GM10847 (cell line): Measurements from ENCODE around the gene PPP1R13B.

Source experiments
- POLR2A ChIP-seq: IDR thresholded peaks from 2 replicates; pipeline ENCODE4 v1.6.1; 2011; ENCODE audit not compliant: insufficient read length; ENCODE audit errors: extremely low read depth

PPP1R13B gene

DNA sequence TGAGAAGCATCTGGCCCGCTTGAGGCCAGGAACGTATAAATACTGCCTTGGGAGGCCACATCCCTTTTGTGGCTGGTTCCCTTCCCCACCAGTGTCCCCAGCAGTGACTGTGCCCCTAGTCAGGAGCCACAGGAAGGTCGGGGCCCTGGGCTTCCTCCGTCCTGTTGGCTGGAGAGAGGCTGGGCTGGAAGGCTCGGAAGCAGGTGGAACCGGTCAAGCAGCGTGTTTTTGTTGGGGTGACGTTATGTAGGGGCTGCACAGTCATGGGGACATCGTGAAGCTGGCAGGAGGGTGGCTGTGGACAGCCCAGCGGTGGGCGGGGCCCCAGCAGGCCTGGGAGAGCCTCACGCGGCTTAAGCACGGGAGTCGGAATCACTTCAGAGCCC is 142.3 kb downstream of the PPP1R13B start:
- no peak for TF ChIP-seq POLR2A

DNA sequence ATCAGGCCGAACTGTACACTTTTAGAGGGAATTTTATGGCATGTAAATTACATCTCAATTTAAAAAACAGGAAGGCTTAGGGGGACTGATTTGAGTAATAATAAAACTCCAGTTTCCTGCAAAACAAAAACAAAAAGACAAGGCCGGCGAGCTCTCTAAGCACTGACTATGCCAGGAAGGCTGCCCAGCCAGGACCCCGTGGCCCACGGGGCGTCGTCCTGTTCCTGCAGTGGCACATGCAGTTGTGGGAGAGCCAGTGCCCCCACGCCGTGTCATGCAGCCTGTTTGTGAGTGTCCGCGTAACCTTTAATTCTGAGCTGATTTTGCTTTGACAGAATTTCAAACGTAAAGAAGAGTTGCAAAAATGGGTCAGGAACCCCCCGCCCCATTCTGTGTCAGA is 142.7 kb downstream of the PPP1R13B start:
- no peak for TF ChIP-seq POLR2A

DNA sequence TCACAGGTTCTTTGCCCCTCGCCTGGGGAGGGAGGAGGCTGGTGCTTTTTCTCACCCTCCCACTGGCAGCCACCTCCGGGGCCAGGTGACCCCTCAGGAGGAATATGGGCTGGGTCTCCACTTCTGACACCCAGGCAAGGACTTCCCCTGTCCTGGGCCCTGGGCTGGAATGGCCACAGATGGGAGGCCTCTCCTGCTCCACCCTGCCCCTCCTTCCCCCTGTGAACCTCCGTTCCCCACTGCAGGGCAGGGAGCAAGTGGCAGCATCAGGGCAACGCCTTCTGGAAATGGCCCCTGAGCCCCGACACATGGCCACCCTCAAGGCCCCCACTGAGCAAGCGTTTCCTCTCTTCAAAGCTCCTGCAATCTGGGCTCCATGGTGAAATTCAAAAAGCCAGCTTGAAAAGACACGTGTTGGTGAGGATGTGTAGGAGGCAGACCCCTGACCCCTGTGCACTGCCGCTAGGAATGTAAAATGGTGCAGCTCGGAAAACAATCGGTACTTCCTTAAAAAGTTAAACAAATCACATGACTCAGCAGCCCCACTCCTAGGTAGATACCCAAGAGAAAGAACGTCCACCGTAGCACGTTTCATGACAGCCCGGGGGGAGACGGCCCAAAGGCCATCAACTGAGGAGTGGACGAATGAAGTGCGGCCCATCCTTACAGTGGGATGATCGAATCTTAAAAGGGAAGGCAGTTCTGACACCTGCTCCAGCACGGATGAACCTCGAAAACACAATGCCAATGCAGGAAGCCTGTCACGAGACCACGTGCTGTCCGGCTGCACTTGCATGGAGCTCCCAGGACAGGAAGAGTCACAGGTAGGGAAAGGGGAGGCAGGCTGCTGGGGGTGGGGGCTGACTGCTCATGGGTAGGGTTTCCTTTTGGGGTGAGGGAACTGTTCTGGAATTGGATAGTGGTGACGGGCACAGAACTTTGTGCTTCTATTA is 143.7 kb downstream of the PPP1R13B start:
- no peak for TF ChIP-seq POLR2A

DNA sequence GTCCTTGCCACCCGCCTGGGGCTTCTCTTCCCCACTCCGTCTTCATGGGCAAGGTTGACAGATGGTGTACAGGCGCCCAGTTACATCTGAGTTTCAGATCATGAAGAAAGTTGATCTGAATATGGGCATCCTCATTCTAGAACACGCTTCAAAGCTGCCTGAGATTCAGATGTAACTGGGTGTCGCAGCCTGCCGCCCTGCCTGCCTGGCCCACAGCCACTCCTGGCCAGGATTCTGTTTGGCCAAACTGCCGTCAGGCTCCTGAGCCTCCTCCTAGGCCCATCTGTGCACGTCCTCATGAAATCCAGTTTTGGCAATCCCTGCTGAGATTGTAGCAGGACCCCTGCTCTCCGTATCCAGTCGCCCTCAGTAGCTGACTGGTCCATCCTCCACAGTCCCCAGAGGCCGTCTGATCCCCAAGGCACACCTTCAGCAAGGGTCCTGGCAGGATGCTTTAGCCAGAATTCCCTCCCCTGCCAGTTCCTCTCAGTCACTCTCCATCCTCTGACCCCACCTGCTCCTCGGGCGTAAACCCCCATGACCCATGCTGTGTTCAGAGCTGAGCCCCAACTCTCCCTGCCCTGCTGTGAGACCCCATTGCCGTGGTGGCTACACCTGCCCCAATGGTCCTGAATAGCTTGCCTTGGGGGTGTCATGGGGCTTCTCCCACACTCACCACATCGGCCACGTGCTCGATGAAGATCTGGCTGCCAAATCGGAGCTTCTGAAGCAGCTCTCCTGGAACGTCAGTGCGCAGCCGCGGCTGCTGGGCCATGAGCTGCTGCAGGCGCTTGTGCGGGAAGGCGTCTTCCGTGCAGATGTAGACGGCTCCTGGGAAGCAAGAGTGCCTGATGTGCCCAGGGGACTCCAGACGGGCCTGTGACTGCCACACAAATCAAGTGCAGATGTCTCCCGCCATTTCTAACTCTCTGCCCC is 144.6 kb downstream of the PPP1R13B start:
- TF ChIP-seq POLR2A, result no peak

DNA sequence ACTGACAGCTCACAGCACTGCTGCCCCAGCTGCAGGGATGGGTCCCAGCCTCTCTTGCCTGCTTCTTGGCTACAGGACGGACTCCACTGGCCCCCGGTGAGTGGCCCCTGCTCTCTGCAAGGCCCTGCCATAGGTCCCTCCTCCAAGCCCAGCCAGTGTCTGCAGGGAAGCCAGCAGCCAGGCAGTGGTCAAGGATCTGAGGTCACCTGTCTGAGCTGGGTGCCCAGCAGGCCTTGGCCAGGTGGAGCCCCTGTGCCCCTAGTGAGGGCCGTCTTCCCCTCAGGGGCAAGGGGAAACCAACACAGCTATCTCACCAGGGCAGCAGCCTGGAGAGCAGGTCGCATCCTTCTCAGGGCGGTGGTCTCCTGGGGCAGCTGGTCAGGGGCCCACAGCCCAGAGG is 145.3 kb downstream of the PPP1R13B start:
- TF ChIP-seq POLR2A, result no peak

DNA sequence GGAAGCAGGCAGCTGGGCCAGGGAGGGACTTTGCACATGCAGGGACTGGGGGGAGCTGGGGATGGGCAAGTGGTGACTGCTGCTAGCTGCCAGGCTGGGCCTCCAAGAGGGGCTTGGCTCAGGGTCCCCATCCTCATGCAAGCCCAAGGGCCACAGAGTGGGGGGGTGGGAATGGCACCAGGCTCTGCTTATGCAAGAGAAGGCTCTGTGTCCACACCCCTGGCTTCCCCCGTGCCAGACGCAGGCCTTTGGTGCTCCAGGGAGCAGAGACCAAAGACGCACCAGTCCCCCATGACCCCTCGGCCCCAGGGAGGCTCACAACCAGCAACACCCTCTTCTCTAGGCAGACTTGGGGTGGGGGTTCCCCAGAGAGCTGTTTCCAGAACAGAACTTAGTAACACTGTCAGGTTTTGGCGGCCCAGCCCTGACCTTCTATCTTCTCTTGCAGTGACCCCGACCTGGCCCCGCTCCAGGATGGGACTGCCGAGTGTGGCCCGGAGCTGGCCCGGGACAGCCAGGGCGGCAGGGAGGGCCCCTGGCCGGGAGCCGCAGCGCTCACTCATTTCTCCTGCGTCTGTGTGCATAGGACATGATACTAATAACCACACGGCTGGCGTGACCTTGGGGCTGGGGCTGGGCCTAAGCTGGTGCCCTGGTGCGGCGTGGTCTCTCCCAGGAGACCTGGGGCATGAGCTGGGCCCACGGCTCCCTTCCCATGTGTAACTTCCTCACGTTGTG is 146.5 kb downstream of the PPP1R13B start:
- TF ChIP-seq POLR2A, result no peak

DNA sequence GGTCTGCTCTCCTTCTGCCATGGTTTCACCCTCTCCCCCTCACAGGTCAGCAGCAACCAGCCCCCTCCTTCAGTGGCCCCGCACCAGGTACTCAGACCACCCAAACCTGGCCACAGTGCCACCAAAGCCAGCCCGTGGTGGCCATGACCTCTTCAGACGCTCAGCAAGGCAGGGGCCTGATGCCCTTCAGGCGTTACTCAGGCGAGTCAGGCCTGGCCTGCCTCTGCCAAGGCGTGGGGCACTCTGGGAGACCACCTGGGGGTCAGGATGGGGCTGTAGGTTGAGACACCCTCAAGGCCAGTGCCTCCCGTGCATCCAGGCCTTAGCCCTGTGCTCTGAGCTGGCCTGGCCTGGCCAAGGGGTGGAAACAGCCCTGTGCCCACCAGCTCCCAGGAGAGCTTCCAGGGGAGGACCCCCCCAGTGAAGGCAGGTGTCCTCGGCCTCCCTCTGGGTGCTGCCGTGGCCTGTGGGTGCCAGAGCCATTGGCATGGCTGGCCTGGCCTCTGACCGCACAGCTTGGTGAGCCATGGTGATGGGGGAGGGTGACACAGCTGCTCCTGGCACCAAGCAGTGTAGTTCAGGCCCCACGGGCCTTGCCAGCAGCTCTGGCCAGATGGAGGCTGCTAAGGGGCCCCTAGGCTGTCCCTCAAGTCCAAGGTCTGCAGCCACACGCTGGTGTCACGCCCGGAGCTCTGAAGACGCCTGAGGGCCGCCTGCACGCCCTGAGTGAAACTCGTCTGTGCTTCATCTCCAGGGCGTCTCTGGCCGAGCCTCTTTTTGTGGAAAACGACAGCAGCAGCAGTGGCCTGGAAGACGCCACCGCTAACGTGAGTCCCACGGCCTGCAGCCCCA is 147.2 kb downstream of the PPP1R13B start:
- no peak for TF ChIP-seq POLR2A

DNA sequence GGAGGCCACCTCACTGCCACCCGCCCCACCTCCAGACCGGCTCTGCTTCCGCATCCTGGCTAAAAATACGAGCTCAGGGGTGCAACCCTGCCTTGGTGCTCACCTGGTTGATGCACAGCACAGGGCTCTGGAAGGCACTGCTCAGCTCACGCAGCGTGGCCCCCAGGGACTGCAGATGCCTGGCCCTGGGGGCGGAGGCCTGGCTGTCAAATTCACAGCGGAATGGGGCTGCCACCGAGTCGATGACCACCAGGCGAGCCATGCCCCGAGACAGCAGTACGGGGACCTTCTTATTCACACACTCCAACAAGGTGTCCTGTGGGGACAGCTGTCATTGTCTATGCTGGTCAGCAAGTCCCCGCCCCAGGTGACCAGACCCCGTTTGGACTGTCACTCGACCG is 148.1 kb downstream of the PPP1R13B start:
- TF ChIP-seq POLR2A, result no peak

DNA sequence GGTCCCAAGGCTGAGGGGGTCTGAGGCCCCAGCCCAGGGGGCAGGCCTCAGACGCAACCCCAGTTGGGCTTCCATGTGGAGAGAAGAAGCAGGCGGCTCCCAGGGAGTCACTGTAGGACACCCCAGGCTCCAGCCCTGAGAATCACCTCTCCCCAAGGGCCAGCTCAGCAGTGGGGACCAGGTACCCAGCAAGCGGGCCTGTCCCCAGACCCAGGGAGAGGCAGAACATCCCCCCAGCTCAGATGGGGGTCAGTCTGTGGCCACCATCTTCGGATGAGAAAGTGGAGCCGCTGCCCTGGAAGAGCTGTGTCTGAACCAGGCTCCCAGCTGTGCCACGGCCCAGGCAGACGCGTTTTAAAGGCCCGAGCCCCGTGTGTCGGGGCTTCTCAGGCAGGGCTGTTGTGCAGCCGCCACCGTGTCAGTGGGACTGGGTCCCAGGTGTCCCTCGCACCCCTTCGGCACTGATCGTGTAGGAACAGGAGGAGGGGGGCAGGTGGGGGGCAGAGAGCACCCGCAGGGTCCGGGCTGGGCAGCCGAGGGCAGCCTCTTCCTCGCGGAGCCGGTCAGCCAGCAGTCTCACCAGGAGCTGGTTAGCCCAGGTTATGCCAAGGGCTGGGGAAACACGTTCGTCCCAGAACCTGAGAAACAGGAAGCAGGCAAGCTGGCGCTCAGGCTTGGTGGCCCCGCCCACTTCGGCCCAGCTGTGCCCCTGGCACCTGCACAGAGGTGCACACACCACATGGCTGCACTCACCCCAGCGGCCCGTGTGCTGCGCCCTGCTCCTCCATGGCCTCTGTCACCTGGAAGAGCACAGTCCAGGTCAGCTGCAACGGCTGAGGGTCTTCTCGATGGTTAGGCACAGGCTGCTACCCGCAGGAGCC is 148.8 kb downstream of the PPP1R13B start:
- TF ChIP-seq POLR2A, result no peak

DNA sequence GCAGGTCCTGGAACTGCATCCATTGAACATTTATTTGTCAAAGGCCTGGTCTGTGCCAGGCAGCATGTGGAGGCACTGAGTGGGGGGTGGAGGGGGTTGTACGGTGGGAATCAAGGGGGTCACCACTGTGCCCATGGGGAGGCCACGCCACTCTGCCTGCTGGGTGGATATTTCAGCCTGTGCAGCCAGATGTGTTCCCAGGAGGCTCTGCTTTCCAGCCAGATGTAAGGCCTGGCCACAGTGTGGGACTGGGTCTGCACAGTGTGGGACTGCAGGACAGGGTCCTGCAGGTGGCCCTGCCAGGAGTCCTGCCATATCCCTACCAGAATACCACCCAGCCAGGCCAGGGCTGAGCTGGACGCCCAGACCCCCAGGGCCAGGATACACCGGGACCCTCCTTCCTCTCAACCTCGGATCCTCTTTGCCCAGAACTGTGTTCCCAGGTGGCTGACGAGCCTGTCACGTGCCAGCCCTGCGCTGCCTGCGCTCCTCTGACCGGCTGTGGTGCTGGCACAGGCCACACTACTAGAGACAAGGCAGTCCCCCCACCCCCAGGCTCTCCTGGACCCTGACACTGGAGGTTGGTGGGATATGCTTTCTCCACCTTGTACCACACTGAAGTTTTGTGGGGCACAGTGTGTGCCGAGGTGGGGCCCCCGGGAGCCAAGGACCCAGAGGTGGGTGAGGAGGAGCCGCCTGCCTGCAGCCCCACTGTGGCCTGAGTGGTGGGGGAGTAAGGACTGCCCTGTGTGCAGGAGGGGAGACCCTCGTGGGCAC is 149.6 kb downstream of the PPP1R13B start:
- TF ChIP-seq POLR2A, result no peak

DNA sequence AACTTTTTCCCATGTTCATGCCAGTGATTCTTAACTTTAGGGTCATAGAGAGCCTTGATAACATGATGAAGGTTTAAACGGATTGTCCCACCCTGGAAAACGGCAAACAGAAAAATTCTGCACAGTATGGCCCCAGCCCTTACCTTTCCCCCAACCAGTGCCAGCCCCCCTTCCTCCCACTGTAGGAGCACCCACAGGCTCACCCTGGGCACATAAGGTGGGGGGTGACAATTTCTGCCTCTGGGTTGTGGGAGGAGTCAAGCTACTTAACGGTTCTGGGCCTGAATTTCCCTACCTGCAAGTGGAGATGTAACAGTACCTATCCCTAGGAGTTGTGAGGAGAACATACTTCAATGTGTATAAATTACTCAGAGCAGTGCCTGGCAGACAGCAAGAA is 150.2 kb downstream of the PPP1R13B start:
- no peak for TF ChIP-seq POLR2A

DNA sequence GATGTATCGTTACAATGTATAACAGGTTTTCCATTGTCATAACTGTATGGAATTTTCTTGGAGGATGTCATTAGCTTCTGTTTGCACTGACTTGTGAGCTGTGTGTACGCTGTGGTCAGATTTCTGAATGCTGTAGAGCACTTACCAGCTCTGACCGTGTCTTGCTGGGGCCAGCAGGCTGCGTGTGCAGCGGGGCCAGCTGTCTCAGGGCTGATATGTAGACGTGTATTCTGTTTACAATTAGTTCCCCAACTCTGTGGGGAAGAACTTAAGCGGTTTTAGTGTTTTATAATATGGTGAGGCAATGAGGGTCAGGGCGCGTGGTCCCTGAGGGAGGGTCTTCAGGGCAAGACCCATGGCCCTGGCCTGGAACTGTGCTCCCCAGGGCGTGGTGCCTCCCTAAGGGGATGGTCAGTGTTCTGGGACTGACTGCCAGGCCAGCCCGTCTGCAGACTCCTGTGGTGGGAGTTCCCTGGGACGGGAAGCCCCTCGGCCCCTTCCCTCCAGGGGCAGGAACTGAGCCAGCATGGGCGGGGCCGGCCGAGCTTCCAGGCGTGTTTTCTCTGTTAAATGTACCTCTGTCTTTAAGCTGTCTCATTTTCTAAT is 150.8 kb downstream of the PPP1R13B start:
- no peak for TF ChIP-seq POLR2A
